ENCODE results near the gene AADAT. TPM values are rescaled to one million over a fixed set of nuclear protein-coding genes. Genes with fewer than 3 reads are reported as not detected.
"Not testable (repeated sequence)": the region's sequence is repeated elsewhere in the genome, so short reads cannot be mapped to it uniquely, and the experiment has no call there.

AADAT gene
- total and polyA plus RNA-seq, 9 donors = 3.1 to 11.3 (median 5.1) TPM

DNA sequence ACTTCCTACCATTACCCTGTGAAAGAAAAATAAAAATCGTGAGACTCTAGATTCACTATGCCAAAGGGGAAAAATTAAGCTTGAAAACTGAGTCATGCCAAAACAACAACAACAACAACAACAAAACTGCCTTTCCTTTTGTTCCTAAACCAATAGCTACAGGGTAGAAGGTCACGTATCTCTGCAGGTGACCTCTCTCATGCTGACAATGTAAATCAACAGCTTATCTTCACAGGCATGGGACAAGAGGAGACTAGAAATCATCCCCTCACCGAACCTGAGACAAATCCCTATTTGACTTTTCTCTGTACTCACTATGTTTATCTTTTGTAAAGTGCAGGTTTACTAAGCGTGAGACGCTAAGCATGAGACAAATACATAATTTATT is 20.5 kb upstream of the AADAT start:
- intact Hi-C loops (cut with DNase I) = no loop called here
- Histone ChIP-seq H3K4me3 (no peak overlapping the region), H3K9me3 (no peaks in the 10 kb centered on the region), H3K36me3 (no peaks in the 10 kb centered on the region), H3K4me1 (ENCODE audit: insufficient read depth) (no peaks in the 10 kb centered on the region), H3K27ac (no peak overlapping the region), H3K27me3 (no peaks in the 10 kb centered on the region)
- WGBS, 3 donors = 28 to 30% (median 30%) methylated on average over 5 of the region's 5 CpGs
- TF ChIP-seq EP300 (IDR thresholded peaks at IDR 0.05) (no peak), POLR2A (IDR thresholded peaks at IDR 0.05) (no peak)
- TF ChIP-seq, protein P1, sequence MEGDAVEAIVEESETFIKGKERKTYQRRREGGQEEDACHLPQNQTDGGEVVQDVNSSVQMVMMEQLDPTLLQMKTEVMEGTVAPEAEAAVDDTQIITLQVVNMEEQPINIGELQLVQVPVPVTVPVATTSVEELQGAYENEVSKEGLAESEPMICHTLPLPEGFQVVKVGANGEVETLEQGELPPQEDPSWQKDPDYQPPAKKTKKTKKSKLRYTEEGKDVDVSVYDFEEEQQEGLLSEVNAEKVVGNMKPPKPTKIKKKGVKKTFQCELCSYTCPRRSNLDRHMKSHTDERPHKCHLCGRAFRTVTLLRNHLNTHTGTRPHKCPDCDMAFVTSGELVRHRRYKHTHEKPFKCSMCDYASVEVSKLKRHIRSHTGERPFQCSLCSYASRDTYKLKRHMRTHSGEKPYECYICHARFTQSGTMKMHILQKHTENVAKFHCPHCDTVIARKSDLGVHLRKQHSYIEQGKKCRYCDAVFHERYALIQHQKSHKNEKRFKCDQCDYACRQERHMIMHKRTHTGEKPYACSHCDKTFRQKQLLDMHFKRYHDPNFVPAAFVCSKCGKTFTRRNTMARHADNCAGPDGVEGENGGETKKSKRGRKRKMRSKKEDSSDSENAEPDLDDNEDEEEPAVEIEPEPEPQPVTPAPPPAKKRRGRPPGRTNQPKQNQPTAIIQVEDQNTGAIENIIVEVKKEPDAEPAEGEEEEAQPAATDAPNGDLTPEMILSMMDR (IDR thresholded peaks at IDR 0.05) = no peak
- DNase-seq = no peak

DNA sequence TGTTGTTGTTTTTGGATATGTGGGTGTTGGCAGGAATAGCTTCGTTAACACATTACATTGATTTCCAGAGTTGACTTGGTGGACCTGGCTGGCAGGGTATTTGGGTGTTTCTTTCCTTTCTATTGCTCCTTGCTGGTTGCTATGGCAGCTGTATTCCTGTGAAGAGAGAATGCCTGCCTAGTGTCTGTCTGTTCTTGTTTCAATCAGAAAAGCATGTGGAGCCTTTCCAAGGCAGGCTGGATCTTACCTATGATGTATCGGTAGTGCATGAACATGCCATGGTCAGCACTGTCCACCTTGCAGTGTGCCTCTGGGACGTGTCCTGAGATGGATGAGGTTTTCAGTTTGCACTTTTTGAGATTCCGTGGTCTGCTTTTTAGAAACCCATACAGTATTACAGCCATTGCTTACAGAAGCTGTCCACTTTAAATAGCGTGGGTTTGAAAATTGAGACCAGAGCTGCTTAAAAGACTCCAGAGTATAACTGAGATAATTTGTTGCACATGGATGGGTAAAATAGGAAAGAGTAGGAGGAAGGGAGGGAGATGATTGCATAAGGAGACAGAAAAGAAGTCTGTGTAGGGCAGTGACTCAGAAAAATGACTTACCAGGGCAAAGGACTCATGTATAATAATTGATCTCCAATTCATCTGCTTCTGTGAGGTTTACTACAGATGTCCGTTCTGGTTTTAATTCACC is 20.0 kb upstream of the AADAT start:
- Histone ChIP-seq H3K4me3 (no peak overlapping the region), H3K4me1 (ENCODE audit: insufficient read depth) (no peaks in the 10 kb centered on the region), H3K9me3 (no peaks in the 10 kb centered on the region), H3K27me3 (no peaks in the 10 kb centered on the region), H3K27ac (no peak overlapping the region), H3K36me3 (no peaks in the 10 kb centered on the region)
- intact Hi-C loops (cut with DNase I) = no loop called here
- DNase-seq = no peak
- WGBS, 3 donors = 34 to 43% (median 37%) methylated on average over 6 of the region's 6 CpGs
- TF ChIP-seq EP300 (IDR thresholded peaks at IDR 0.05) (no peak), POLR2A (IDR thresholded peaks at IDR 0.05) (no peak)
- TF ChIP-seq, protein P1 (IDR thresholded peaks at IDR 0.05) = no peak

DNA sequence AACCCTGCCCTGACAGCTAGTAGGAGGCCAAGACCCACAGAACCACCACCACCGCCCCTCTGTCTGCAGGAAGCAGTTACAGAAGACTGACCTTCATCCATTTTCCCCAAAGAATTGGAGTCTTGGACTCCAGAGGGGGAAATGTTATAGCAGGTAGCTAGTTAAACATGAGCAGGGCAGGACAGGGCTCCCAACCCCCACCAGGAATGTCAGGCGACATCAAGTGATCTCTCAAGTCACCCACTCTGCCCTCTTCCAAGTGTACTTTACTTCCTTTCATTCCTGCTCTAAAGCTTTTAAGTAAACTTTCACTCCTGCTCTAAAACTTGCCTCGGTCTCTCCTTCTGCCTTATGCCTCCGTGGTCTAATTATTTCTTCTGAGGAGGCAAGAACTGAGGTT is 17.1 kb upstream of the AADAT start:
- TF ChIP-seq EP300 (IDR thresholded peaks at IDR 0.05) (no peak), POLR2A (IDR thresholded peaks at IDR 0.05) (no peak)
- TF ChIP-seq, protein P1 (IDR thresholded peaks at IDR 0.05) = no peak
- H3K27me3 ChIP-seq = no peaks in the 10 kb centered on the region
- no peak overlapping the region for H3K27ac ChIP-seq
- H3K36me3 ChIP-seq = no peaks in the 10 kb centered on the region
- H3K4me3 ChIP-seq = no peak overlapping the region
- H3K9me3 ChIP-seq = no peaks in the 10 kb centered on the region
- no peaks in the 10 kb centered on the region for H3K4me1 ChIP-seq (ENCODE audit: insufficient read depth)
- no peak for DNase-seq
- intact Hi-C loops (cut with DNase I) = no loop called here
- WGBS, 3 donors = 82 to 84% (median 82%) methylated on average over 4 of the region's 4 CpGs

DNA sequence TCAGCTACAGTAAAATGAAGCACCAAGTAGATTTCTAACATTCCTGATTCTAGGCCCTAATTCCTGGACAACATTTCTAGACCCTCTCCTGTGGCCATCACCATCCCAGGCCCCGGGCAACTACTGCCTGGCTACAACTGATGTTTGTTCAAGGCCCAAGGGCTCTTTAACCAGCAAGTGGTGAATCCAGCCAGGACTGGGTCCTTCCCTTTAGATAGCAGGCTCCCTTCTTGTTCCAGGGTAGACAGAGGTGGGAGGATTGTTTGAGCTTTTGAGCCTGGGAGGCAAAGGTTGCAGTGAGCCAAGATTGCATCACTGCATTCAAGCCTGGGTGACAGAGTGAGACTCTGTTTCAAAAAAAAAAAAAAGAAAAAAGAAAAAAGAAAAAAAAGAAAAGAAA is 12.7 kb upstream of the AADAT start:
- TF ChIP-seq, protein P1 (IDR thresholded peaks at IDR 0.05) = no peak
- TF ChIP-seq POLR2A (IDR thresholded peaks at IDR 0.05) = no peak
- TF ChIP-seq EP300 (IDR thresholded peaks at IDR 0.05) = no peak
- Histone ChIP-seq H3K36me3 (no peaks in the 10 kb centered on the region), H3K27me3 (no peaks in the 10 kb centered on the region), H3K27ac (no peak overlapping the region), H3K4me1 (ENCODE audit: insufficient read depth) (no peaks in the 10 kb centered on the region), H3K9me3 (no peaks in the 10 kb centered on the region), H3K4me3 (no peak overlapping the region)
- no peak for DNase-seq
- intact Hi-C loops (cut with DNase I) = no loop called here
- 68 to 89% (median 83%) methylated on average over 1 of the region's 1 CpG for WGBS, 3 donors

DNA sequence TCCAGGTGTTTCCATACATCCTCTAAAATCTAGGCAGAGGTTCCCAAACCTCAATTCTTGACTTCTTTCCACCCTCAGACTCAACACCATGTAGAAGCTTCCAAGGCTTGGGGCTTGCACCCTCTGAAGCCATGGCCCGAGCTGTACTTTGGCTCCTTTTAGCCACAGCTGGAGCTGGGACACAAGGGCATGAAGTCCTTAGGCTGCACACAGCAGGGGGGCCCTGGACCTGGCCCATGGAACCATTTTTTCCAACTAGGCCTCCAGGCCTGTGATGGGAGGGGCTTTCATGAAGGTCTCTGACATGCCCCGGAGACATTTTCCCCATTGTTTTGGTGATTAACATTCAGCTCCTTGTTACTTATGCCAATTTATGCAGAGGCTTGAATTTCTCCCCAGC is 8.4 kb upstream of the AADAT start:
- H3K36me3 ChIP-seq; H3K9me3 ChIP-seq; H3K4me3 ChIP-seq; H3K4me1 ChIP-seq (ENCODE audit: insufficient read depth); intact Hi-C loops (cut with DNase I); H3K27me3 ChIP-seq; H3K27ac ChIP-seq; DNase-seq: not testable (repeated sequence)
- 83 to 91% (median 91%) methylated on average over 2 of the region's 2 CpGs for WGBS, 3 donors

All from ovary (tissue), 9 donors.